GM03348 (cell line): Measurements from ENCODE around the gene NEU2.
A peak's percentile ranks its signal among the peaks of the same experiment; 100 is the strongest.
"Not testable (repeated sequence)": the region's sequence is repeated elsewhere in the genome, so short reads cannot be mapped to it uniquely, and the experiment has no call there.

Source experiments
- DNase-seq: peaks from one replicate; pipeline ENCODE4 v3.0.0; 2012; ENCODE audit warnings: low spot score

Gene NEU2

DNA sequence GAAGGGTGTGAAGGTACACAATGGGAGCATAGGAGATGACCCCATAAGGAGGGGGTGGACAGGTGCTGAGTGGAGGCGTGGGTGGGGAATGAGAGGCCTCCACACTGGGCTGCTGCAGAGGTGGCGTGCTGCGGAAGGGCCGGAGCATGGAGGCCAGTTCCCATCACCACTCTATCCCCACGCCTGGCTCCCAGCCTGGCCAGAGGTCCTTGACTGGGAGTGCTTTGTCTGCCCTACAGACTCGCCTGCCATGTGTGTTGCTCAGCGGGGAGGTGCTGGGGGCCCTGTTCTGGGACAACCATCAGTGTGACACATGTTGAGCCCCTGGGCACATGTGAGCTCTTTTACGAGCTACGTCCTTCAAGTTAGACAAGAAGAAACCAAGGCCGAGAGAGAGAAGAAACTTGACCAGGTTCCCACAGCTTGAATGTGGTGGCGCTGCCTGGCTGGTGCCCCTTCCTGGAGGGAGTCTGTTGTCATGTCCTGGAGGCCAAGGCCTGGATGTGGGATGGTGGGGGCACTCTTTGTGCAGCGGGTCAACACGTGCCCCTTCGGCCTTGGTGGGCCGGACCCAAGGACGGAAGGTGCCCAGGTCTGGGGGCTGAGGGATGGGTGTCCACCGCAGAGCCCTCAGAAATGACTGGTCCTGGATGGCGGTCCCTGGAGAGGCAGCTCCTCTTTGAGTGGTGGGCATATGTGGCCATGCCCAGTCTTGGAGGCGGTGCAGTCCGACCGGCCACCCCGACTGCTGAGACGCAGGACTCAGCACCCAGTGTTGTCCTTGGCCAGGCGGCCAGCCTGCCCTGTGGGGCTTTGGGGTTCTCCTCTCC, 26.5 kb downstream of the NEU2 start:
- DNase-seq, result no peak

DNA sequence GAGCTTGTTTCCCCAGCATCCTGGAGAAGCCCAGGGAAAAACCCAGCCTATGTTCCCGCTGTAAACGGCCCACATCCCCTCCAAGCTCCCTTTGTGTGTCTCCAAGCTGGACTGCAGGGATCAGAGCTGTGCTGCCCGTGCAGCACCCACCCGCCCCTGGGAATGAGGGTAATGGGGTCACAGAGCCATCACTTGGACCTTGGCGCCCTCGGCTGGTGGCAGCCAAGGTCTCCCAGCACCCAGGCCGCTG, 27.0 kb downstream of the NEU2 start:
- no peak for DNase-seq

DNA sequence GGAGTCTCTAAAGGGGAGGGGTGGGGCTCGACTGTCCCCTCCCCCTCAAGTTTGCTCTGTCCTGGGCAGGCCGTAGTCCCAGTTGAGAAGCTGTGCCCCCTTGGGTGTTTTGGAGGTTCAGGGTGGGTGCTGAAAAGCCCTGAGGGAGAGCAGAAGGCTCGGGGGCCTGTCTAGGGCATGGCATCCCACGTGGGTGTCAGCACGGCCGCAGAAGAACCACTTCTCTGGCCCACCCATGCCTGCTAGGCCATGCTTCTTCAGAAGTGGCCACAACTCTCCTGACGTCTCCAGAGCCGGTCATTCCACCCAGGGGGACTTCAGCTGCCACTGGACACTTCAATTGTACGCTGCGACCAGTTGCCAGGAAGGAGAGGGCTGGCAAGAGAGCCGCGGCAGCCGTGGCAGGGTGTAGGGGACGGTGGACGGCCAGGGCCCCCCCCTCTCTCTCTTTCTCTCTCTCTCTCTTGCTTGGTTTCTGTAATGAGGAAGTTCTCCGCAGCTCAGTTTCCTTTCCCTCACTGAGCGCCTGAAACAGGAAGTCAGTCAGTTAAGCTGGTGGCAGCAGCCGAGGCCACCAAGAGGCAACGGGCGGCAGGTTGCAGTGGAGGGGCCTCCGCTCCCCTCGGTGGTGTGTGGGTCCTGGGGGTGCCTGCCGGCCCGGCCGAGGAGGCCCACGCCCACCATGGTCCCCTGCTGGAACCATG, 27.5 kb downstream of the NEU2 start, which contains the start of gene INPP5D:
INPP5D (plus strand) TSS at position 546 of the 704 bp plus-strand sequence; CDS start at position 683, 137 bp downstream.
- DNase-seq, result no peak

DNA sequence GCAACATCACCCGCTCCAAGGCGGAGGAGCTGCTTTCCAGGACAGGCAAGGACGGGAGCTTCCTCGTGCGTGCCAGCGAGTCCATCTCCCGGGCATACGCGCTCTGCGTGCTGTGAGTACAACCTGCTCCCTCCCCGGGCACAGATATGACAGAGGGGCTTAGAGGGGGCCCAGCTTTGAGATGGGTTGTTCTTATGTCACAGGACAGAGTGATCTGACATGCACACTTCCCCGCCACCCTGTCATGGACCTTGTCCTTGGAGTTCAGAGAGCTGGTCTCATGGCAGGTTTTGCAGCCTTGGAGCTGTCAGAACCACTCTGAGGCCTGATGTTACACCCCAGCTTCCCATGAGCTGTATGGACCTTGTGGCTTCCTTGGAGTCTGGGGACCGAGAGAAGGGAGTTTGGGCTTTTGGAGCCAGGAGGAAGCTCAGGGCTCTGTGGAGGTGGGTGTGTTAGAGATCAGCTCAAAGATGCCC, 28.1 kb downstream of the NEU2 start:
- DNase-seq, result no peak

DNA sequence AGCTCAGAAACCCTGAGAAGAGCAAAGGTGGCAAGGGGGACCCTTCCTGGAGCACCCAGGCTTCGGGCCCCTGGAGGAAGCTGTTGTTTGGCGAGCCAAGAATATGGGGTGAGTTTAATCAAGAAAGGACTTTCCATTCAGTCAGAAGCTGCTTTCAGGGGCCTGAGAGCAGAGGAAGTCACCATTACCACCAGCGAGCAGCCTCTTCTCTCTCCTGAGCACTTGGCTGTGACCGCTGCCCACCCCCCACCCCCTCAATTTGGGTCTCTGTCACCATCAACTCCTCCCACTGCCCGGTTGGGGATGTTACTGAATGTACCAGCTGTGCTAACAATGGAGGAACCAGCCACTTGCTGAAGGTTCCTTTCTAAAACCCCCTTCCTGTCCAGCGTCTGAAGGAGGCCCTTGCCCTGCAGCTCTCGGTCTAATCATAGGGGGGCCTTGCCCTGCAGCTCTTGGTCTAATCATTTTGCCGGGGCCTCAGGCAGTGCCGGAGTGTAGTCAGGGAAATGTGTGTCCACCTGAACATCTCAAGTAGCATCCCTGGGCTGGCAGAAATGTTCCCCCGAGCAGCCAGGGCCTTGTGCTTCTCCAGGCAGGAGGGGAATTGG, 28.6 kb downstream of the NEU2 start:
- DNase-seq, result no peak

DNA sequence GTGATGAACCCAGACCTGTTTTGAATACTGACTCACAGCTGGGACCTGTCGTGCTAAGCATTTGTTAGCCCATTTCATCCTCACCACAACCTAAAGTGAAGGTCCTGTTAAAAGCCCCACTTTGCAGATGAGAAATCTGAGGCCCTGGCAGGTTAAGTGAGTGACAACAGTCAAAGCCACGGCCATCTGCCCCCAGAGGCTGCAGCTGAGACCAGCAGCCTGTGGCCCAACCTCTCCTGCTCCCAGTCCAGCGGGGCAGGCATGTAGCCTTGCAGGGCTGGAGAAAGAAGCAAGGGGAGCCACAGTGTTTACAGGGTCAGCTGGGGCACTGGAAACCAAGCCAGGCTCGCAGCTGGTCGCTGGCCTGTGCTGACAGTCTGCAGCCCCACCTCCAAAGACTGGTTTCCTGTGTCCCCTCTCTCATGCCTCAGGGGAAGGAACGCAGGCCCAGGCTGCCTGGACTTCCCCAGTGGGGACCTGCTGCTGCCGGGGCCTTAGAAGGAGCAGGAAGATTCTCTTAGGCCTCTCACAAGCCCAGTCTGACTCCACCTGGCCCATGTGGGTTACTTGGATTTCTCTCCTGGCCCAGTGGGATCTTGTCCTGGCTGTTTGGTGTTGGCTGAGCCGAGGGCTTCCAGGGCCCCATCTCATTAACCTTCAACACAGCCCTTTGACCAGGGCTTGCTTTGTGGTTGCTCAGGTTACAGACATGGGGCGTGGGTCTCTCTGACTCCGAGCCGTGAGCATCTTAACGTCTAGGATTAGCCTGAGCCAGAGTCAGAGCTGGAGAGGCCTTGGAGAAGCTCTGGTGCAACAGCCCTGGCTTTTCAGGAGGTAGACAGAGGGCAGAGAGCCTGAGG, 29.3 kb downstream of the NEU2 start:
- DNase-seq, result no peak

DNA sequence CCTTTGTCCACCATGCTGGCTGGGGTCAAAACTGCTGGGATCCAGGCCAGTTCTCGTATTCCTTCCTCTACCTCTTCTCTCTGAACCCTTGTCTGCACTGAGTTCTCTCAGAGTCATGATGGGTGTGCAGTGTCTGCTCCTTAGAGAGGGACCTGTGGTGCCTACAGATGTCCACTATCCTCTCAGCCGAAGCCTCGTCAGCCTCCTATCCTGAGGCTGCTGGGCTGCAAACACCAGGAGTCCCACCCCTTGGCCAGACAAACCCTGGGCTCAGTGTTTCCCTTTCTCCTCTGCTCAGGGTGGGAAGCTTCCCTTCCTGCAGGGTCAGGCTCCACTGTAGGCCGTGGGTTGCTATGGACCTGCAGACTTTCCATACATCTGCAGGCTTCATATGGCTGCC, 30.0 kb downstream of the NEU2 start:
- no peak for DNase-seq

DNA sequence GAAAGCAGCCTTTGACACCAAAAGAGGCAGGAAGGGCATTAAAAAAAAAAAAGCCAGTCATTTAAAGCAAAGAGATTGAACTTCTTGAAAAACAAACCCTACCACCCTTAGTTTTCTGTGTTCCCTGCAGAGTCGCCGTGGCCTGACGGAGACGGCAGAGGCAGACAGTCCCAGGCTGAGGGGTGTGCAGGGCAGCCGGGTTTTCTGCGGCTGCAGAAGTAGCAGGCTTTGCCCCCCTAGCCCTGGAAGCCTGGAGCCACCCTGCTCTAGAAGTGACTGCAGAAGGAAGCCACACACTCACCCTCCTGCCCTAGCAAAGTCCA, 30.4 kb downstream of the NEU2 start:
- DNase-seq, result no peak

DNA sequence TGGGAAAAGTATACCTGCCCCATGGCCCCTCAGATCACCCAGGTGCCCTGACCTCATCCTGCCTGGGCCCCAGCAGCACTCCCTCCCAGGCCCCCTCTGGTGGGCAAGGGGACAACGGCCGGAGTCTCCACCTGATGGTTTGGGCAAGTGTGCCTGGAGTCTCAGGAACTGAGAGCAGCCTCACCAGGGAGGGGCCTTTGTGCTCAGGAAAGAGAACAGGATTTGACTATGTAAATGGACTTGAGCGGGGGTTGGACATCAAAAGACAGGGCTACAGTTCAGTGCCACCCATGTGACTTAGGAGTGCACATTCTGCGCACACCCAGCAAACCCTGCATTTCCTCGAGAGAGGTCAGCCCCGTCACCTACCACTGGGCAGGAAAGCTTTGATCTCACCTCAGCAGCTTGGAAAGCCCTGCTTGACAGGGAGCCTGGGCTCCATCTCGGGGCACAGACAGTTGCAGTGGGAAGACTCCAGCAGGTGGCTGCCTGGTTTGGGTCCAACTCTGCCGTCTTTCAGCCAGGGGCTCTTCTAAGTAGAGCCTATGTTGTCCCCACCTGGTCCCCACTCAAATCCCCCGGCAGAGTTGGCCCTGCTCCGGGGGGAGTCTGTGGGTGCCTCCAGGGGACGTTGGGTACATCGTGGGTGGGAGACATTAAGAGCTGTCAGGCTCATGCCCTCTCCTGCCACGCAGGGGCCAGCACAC, 30.9 kb downstream of the NEU2 start:
- DNase-seq, result no peak

DNA sequence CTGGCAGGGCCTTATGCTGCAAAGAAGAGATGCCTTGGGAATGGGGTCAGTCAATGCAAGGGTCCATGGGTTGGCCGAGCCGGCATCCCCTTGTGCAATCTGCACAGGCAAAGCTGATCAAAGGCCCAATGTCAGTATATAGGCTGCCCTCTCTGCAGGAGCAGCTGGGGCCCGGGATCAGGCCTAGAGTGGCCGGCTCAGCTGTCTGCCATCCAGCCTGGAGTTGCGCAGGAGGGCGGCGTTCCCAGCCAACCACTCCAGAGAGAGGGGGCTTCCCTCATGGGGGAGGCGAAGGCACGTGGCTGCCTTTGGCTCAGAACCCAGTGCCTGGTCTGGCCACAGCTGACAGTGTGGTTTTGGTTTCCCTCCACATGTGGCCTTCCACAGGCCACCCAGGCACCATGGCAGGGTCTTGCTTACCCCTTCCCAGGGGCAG, 31.5 kb downstream of the NEU2 start:
- no peak for DNase-seq

DNA sequence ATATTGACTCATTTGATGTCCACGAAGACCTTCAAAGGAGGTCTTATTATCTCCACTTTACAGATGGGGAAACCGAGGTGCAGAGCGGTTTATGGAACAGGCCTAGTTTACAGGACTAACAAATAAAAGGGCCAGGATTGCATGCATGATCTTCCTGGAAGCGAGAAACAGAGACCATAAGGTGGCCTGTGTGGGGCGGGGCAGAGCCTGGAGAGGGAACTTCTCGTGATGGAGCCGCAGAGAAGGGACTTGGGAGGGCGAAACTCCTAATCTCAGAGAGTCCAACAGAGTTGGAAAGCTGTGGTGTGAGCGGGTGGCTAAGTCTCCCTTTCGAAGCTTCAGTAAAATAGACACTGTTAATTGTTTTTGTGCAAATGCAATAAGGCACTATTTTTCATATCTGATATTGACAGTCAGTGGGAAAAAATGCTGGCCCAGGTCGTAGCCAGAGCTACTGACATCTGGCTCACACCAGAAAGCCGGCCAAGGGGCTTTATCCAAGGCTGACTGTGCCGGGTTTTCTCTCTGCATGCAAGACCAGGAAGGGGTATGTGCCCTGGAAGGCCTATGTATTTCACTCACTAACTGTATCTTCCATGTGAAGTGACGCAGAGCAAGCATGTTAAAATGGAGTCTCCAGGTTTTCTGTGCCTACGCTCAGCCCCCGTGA, 32.2 kb downstream of the NEU2 start:
- peak; percentile 33 for DNase-seq

DNA sequence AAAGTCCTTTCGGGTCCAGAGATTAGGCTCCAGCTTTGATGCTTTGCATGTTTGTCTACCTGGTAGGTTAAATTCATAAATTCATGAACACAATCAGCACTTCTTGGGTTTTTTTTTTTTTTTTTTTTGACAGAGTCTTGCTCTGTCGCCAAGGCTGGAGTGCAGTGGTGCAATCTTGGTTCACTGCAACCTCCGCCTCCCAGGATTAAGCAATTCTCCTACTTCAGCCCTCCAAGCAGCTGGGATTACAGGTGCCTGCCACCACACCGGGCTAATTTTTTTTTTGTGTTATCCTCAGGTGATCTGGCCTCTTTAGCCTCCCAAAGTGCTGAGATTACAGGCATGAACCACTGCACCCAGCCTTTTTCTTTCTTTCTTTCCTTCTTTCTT, 32.7 kb downstream of the NEU2 start:
- DNase-seq, result not testable (repeated sequence)

DNA sequence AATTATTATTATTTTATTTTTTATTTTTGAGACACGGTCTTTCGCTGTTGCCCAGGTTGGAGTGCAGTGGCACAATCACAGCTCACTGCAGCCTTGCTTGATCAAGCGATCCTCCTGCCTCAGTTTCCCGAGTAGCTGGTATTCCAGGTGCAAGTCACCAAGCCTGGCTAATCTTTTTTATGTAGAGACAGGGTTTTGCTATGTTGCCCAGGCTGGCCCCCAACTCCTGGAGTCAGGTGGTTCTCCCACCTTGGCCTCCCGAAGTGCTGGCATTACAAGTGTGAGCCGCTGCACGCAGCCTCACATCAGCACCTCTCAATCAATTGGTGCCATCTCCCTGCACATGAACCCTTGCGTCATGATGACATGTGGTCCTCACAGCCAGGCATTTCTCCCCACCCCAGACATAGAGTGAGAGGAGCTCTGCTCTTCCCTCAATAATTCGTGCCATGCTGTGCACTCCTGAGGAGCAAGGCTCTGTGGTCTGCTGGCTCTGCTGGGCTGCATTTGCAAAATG, 33.5 kb downstream of the NEU2 start:
- DNase-seq, result no peak

DNA sequence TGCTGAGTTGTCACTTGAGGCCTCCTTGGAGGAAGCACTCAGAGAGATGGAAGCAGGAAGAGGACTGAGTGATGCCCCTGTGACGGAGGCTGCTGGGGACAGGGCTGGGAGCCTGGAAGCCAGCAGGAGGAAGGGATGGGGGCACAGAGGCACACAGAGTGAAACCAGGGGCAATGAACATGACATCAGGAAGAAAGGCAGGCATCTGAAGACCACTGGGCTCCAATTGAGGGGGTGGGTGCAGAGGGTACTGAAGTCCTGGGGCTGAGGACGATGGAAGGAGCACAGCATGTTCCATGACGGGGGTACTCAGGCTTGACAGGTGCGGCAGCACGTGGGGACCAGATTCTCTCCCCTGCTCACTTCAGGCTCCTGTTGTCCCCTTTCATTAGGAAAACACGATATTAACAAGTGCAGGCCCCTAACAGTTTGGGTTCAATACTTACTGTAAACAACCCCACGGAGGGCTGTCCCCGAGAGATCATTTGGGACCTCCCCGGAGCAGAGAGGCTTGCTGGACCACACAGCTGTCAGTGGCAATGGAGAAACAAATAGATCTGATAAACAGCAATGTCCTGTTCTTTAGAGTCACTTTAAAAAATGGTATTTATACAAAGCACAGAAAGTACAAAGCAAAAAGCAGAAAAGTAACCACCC, 36.4 kb downstream of the NEU2 start:
- DNase-seq, result no peak

DNA sequence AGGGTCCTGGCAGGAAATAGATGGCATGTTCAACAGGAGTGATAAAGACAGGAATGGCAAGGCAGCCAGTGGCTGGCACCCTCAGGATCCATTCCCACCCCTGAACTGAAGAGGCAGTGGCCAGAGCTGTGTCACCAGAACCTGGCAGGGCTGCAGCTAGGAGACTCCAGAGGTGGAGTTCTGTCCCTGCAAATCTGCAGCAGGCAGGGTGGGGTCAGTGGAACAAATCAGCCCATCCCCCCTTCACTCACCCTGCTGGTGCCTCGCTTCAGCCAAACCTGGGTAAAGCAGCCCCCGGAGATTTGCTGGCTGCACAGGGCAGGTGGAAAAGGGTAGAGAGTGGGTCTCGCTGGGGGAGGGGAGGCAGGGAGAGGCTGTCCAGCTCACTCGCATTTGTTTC, 40.4 kb downstream of the NEU2 start:
- no peak for DNase-seq

DNA sequence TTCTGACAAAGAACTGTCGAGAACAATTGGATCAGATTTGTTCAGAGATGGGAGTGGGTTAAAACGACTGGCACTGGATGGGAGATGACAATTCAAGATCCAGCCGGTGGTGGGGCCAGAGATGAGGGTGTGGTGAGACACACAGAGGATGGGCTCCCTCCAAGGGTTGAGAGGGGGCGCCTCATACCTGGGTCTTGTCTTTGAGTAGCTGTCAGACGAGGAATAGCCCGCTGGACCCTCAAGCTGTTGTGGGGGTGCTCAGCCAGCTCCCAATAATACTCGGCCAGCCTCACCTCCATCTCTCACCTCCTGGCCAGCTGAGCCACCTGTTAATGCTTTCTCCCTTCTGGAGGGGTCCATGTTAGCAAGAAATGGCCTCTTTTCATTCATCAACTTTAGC, 41.6 kb downstream of the NEU2 start:
- no peak for DNase-seq

DNA sequence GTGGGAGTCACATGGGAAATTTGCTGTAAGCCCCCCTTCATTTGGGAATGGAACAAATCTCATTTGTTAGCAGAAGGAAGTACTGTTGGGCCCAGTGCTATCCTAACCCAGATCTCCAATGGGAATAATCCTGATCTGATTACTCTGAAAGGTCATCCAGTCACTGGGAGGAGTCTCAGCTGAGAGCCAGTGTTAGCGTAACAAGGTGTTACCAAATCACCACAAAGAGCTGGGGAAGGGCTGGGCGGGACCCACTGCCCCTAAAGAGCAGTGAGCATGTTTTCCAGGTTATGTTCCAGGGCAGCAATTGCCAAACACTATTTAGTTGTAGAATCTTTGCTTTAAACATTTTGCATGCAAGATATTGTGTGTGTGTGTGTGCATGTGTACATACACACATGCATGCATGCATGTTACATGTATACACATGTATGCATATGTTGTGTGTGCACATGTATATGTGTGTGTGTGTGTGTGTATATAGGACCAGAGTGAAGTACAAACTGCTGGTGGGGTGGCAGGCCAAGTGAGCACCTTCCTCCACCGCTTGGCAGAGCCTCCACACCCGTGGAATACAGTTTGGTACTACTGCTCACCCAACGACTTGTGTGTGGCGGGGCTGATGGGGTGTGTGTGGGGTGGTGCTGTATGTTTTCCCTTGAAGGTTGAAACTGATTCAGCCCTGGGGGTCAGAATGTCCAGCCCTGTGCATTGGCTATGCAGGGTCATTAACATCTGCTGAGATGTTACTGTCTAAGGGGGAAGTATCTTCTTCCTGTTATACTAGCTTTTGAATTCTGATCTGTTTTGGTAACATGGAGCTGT, 42.9 kb downstream of the NEU2 start:
- DNase-seq, result no peak

DNA sequence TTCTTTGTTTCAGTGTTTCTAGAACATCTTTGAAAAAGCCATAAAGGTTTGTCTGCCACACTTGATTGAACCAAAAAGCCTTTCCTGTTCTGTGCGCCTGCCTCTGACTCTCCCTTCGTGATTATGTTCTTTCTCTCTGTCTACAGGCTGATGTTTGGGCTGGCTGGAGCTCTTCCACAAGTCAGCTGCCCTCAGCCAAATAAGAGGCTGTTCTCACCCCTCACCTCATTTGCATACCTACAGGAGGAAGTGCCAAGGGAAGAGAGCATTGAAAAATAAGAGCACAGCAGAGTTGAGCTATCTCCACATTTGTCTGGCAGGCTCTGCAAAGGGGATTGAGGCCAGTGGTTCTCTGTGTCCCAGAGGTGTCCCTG, 43.5 kb downstream of the NEU2 start:
- DNase-seq, result no peak

DNA sequence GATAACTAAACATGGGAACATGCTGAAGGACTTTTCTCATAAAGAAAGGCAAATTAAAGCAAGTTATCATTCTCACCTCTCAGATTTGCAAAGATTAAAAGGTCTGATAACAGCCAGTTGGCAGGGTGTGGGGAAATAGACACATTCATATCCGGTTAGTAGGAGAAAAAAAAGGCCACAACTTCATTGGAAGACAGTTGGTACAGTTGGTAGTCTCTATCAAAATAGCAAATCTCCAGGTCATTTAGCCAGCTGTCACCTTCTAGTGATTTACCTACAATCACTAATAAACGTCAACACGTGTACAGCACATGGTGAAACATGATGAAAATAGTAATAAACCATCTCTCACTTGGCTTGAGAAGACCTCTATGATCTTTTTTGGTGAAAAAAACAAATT, 44.3 kb downstream of the NEU2 start:
- DNase-seq, result no peak

DNA sequence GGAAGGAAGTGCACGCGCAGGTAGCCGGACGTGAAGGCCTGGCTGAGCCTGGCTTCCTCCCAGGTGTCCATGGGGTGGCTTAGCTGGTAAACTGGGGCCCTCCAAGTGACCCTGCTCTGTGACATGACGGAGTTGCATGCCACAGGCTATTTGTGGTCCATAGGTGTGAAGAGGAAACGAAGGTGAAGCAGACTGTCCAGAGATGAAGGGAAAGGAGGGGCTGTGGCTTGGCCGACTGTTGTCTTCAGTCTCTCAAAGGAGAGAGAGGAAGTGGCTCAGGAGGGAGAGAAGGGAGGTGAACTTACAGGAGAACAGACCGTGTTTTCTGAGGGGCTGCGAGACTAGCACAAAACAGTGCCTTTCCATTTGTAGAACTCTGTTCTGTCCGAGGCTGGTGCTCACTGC, 47.0 kb downstream of the NEU2 start:
- DNase-seq, result no peak
